PC-3 (cell line): Measurements from ENCODE around the gene TK2. TPM values are rescaled to one million over a fixed set of nuclear protein-coding genes. Genes with fewer than 3 reads are reported as not detected.

Source experiments
- ATAC-seq: fragments of 200-7000 bp; cut with Tn5 transposase; 2 replicates; pipeline ENCODE4 v1.9.1; 2020; ENCODE audit warnings: mild to moderate bottlenecking, moderate library complexity
- BruUV-seq: library from RNA; stranded (reverse); fragments of 400-500 nt; replicated peaks from 2 replicates; lab custom pipeline; 2021; lab: Mats Ljungman, UMichigan
- CTCF ChIA-PET: fragments of 300-600 bp; sonication (Branson Sonifier 250); formaldehyde crosslinking; loops from one replicate; lab custom pipeline; 2022; ENCODE audit warnings: antibody characterized with exemption; lab: Charles Lee
- POLR2A ChIA-PET: fragments of 300-600 bp; sonication (Branson Sonifier 250); formaldehyde crosslinking; loops from one replicate; lab custom pipeline; 2022; ENCODE audit warnings: antibody characterized with exemption; ENCODE audit not compliant: unreplicated experiment; lab: Charles Lee
- DNase-seq: peaks from one replicate; pipeline ENCODE4 v3.0.0-alpha.2; 2015
- H2AFZ ChIP-seq: fragments of 300-600 bp; sonication (generic); 2 replicates; pipeline ENCODE4 v1.6.0; 2016; ENCODE audit warnings: antibody characterized with exemption, low read length
- H3F3A ChIP-seq: fragments of 300-600 bp; sonication (generic); one replicate; pipeline ENCODE4 v1.6.0; 2017; ENCODE audit warnings: antibody characterized with exemption, low read length, control low read depth, mild to moderate bottlenecking; ENCODE audit not compliant: unreplicated experiment
- H3K27ac ChIP-seq: fragments of 300-600 bp; sonication (generic); 2 replicates; pipeline ENCODE4 v1.5.1; 2016; ENCODE audit warnings: mild to moderate bottlenecking, low read length
- H3K27me3 ChIP-seq: fragments of 300-600 bp; sonication (generic); 2 replicates; pipeline ENCODE4 v1.6.1; 2016; ENCODE audit warnings: low read length, mixed read lengths
- H3K36me3 ChIP-seq: fragments of 300-600 bp; sonication (generic); 2 replicates; pipeline ENCODE4 v1.6.1; 2016; ENCODE audit warnings: low read depth, mixed run types, low read length, mixed read lengths
- H3K4me1 ChIP-seq: fragments of 300-600 bp; sonication (generic); 2 replicates; pipeline ENCODE4 v1.5.1; 2016; ENCODE audit warnings: low read length; ENCODE audit not compliant: insufficient read depth
- H3K4me2 ChIP-seq: fragments of 300-600 bp; sonication (generic); 2 replicates; pipeline ENCODE4 v1.6.0; 2016; ENCODE audit warnings: low read length
- H3K4me3 ChIP-seq: fragments of 300-600 bp; sonication (generic); 2 replicates; pipeline ENCODE4 v1.5.1; 2016; ENCODE audit warnings: mild to moderate bottlenecking, low read length, mixed read lengths
- H3K79me2 ChIP-seq: fragments of 300-600 bp; sonication (generic); 2 replicates; pipeline ENCODE4 v1.6.1; 2017; ENCODE audit warnings: low read length, mixed read lengths
- H3K9ac ChIP-seq: fragments of 300-600 bp; sonication (generic); 2 replicates; pipeline ENCODE4 v1.6.0; 2016; ENCODE audit warnings: mild to moderate bottlenecking, low read length
- H3K9me2 ChIP-seq: fragments of 300-600 bp; sonication (generic); replicated peaks from 2 replicates; pipeline ENCODE4 v1.6.1; 2016; ENCODE audit warnings: mixed run types, low read length, mixed read lengths
- H3K9me3 ChIP-seq: fragments of 300-600 bp; sonication (generic); 2 replicates; pipeline ENCODE4 v1.6.1; 2016; ENCODE audit warnings: low read length, mixed read lengths
- H4K20me1 ChIP-seq: fragments of 300-600 bp; sonication (generic); 2 replicates; pipeline ENCODE4 v1.6.1; 2016; ENCODE audit warnings: low read length, mixed read lengths
- EZH2 ChIP-seq: fragments of 300-600 bp; sonication (generic); IDR thresholded peaks from one replicate; pipeline ENCODE4 v1.6.1; 2017; ENCODE audit warnings: antibody characterized with exemption, mild to moderate bottlenecking, low read length; ENCODE audit not compliant: unreplicated experiment
- EZH2phosphoT487 ChIP-seq: fragments of 300-600 bp; sonication (generic); IDR thresholded peaks from 2 replicates; pipeline ENCODE4 v1.6.1; 2018; ENCODE audit warnings: mild to moderate bottlenecking, antibody characterized with exemption, low read length, borderline replicate concordance
- intact Hi-C: fragments of 100-400 bp; cut with micrococcal nuclease; formaldehyde crosslinking; loops from 2 replicates; pipeline ENCODE4 v1.9.0; 2023
- total RNA-seq: library from RNA; depleted of rRNA; stranded (reverse); fragments of >200 nt; gene quantifications from 2 replicates; pipeline ENCODE4 v1.2.3, GENCODE V29; 2014
- TF ChIP-seq, protein P1 (sequence below): fragments of 300-600 bp; sonication (generic); conservative IDR thresholded peaks from 2 replicates; pipeline ENCODE4 v1.5.1; 2017; ENCODE audit warnings: antibody characterized with exemption, low read depth, mild to moderate bottlenecking, low read length

The TK2 gene
- total RNA-seq, 1 experiment from 2014 or later: 8.3 TPM

DNA sequence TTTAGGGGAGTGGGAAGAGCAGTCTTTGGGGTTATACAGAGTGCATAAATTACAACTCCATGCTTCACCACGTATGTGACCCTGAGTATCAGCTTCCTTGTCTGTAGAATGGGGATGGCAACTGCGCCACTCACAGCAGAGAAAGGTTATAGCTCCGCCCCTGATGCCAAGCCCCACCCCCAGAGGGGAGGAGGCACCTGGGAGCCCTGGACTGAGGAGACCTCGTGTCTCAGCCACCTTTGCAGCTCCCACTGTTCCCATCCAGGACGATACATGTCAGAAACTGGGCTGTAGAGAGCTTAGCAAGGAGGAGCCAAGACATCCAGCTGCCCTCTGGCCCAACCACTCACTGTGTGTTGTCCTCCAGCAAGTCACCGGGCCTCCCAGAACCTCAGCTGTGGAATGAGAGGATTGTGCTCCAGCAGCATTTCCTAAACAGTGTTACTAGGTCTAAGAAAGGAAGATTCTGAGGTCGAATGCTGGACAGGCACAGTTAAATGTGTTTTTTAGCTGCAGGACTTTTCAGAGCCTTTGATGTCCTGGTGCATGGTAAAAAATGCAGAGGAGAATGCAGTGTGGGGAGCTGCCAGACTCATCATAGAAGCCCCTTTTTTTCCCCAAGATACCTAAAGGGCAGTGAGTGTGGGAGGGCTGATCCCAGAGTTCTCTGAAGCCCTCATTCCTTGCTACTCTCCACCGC is 73.4 kb downstream of the TK2 start:
- intact Hi-C loops: no loop called here
- DNase-seq (no peak), ATAC-seq (no peak; the same call in 1 of the 2 replicates)
- no peak overlapping the region for H3K9ac ChIP-seq
- H2AFZ ChIP-seq: no peak overlapping the region
- H3K9me3 ChIP-seq: no peaks in the 10 kb centered on the region
- no peak overlapping the region for H3K27ac ChIP-seq
- no peaks in the 10 kb centered on the region for H3K9me2 ChIP-seq
- H4K20me1 ChIP-seq: no peaks in the 10 kb centered on the region
- CTCF ChIA-PET: interaction anchor here (0.8 kb wide), 1 partner anchor 132 kb away, joined by 3 read pairs; no protein-coding TSS in a partner anchor
- peaks cover 30% of the 10 kb centered on the region for H3K4me1 ChIP-seq
- H3K79me2 ChIP-seq: no peaks in the 10 kb centered on the region
- TF ChIP-seq, protein P1, sequence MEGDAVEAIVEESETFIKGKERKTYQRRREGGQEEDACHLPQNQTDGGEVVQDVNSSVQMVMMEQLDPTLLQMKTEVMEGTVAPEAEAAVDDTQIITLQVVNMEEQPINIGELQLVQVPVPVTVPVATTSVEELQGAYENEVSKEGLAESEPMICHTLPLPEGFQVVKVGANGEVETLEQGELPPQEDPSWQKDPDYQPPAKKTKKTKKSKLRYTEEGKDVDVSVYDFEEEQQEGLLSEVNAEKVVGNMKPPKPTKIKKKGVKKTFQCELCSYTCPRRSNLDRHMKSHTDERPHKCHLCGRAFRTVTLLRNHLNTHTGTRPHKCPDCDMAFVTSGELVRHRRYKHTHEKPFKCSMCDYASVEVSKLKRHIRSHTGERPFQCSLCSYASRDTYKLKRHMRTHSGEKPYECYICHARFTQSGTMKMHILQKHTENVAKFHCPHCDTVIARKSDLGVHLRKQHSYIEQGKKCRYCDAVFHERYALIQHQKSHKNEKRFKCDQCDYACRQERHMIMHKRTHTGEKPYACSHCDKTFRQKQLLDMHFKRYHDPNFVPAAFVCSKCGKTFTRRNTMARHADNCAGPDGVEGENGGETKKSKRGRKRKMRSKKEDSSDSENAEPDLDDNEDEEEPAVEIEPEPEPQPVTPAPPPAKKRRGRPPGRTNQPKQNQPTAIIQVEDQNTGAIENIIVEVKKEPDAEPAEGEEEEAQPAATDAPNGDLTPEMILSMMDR: no peak
- TF ChIP-seq EZH2phosphoT487 (no peak), EZH2 (no peak)
- H3F3A ChIP-seq: no peaks in the 10 kb centered on the region
- no TSS peak for BruUV-seq
- POLR2A ChIA-PET: no interaction called here
- no peak overlapping the region for H3K4me2 ChIP-seq
- H3K36me3 ChIP-seq: no peaks in the 10 kb centered on the region
- no peak overlapping the region for H3K4me3 ChIP-seq
- no peaks in the 10 kb centered on the region for H3K27me3 ChIP-seq

DNA sequence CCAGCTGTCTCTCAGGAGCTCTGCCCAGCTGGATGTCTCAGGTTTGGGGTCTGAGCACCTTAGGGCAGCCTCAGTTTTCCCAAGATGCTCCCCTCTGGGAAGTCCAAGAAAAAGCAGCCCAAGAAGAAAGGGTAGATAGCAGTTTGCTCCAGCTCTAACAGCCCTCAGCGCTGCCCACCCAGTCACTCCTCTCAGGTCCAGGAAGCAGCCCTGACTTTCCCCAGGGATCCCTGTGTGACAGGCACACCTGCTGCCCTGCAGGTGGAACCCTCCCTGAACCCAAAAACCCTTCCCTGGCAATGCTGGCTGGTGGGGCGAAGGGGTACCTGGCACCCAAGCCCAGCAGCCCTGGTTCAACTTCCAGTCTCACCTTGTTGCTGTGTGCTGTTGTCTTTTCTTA is 74.7 kb downstream of the TK2 start:
- ATAC-seq (no peak), DNase-seq (no peak)
- Histone ChIP-seq H3K27ac (no peak overlapping the region), H3K9me3 (no peaks in the 10 kb centered on the region), H3K36me3 (no peaks in the 10 kb centered on the region), H2AFZ (no peak overlapping the region), H4K20me1 (no peaks in the 10 kb centered on the region), H3F3A (no peaks in the 10 kb centered on the region), H3K79me2 (no peaks in the 10 kb centered on the region), H3K9ac (no peak overlapping the region), H3K4me3 (no peak overlapping the region), H3K4me1 (peaks cover 22% of the 10 kb centered on the region), H3K9me2 (no peaks in the 10 kb centered on the region), H3K4me2 (no peak overlapping the region), H3K27me3 (no peaks in the 10 kb centered on the region)
- TF ChIP-seq, protein P1: no peak
- TF ChIP-seq EZH2phosphoT487: no peak
- TF ChIP-seq EZH2: no peak
- no TSS peak for BruUV-seq
- ChIA-PET CTCF (no interaction called here), POLR2A (no interaction called here)
- intact Hi-C loops: no loop called here

DNA sequence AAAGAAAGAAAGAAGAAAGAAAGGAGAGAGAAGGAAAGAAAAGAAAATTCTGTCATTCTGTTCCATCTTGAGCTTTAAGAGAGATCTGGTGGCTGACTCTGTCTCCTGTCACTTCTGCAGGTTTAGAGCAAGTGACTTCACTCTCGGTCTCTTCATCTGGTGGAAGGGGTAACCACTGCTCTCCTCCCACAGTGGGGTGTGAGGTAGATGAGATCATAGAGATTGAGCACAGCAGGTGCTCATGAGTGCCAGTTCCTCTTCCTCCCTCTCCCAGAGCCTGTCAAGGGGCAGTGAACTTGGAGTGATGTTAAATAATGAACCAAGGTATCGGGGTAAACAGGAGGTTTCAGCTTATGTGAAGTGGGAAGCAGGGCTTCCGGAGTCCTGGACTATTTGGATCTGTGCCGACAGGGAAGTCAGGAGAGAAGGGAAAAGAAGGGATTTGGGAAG is 75.1 kb downstream of the TK2 start:
- POLR2A ChIA-PET: no interaction called here
- no peaks in the 10 kb centered on the region for H3K9me2 ChIP-seq
- no peaks in the 10 kb centered on the region for H4K20me1 ChIP-seq
- no peaks in the 10 kb centered on the region for H3K79me2 ChIP-seq
- no TSS peak for BruUV-seq
- H3K9me3 ChIP-seq: no peaks in the 10 kb centered on the region
- H2AFZ ChIP-seq: no peak overlapping the region
- H3K36me3 ChIP-seq: no peaks in the 10 kb centered on the region
- no peaks in the 10 kb centered on the region for H3F3A ChIP-seq
- no peaks in the 10 kb centered on the region for H3K27me3 ChIP-seq
- peaks cover 20% of the 10 kb centered on the region for H3K4me1 ChIP-seq
- no peak overlapping the region for H3K4me2 ChIP-seq
- TF ChIP-seq, protein P1: no peak
- H3K4me3 ChIP-seq: no peak overlapping the region
- H3K27ac ChIP-seq: no peak overlapping the region
- no peak for ATAC-seq
- DNase-seq: peak; percentile 39
- no peak overlapping the region for H3K9ac ChIP-seq
- CTCF ChIA-PET: no interaction called here
- intact Hi-C loops: no loop called here
